Measurements from ENCODE around the gene UNK. TPM values are rescaled to one million over a fixed set of nuclear protein-coding genes. Genes with fewer than 3 reads are reported as not detected.
"Not testable (repeated sequence)": the region's sequence is repeated elsewhere in the genome, so short reads cannot be mapped to it uniquely, and the experiment has no call there.

Gene UNK
- total RNA-seq, 2 experiments from 2014 or later: 33.7 to 36.1 TPM

DNA sequence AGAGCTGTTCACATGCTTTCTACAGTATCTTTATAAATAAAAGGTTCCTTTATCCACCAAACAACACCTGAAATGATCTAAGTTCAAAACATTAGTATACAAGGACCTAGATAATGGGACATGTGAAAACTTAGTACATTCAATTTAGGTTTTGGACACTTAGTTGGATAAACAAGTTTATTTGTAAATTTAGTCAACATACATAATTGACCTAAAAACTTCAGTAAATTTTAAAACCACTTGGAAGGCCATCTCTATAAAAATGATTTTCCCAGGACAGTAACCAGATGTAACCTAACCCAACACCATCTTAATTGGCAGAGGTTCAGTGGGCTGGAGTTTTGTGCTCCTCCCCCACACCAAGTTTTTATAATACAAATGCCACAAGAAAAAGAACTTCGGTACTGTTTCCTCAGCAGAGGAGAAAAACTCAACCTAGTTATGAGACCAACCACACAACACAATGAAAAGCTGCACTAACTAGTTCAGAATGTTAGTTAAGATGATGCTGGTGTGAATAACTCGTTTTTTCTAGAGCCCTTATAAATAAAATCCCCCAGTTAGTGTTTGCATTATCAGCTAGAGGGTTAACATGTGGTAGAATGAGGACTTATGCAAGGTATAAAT, 7.2 kb upstream of the UNK start:
- DNase-seq (peak in 1 of 14 experiments; percentile 37), ATAC-seq (ENCODE audit: poor library complexity) (no peak)
- peak overlapping the region in 1 of 2 donors; percentile 17 for H3K27ac ChIP-seq (ENCODE audit: low read depth in 1 of 2, low read length in 2 of 2)
- intact Hi-C loops (cut with DNase I, micrococcal nuclease): loop anchor here in 1 of 2 experiments (5.0 kb wide), 1 partner anchor 70 kb away; no protein-coding TSS in a partner anchor
- H3K36me3 Mint-ChIP-seq (ENCODE audit: low read depth): peaks cover 54% of the 10 kb centered on the region
- CTCF ChIA-PET: interaction anchor here (1.0 to 3.5 kb wide), 5 partner anchors 12 to 70 kb away, joined by 3 to 18 read pairs (median 16); partner anchors contain the start of gene GALK1
- H3K9me3 Mint-ChIP-seq: no peaks in the 10 kb centered on the region
- H3K4me1 Mint-ChIP-seq (ENCODE audit: low read depth): peaks cover 43% of the 10 kb centered on the region
- H3K4me3 Mint-ChIP-seq: peak overlapping the region; percentile 97
- H3K27ac Mint-ChIP-seq: peak overlapping the region; percentile 72
- TF ChIP-seq, protein P1, sequence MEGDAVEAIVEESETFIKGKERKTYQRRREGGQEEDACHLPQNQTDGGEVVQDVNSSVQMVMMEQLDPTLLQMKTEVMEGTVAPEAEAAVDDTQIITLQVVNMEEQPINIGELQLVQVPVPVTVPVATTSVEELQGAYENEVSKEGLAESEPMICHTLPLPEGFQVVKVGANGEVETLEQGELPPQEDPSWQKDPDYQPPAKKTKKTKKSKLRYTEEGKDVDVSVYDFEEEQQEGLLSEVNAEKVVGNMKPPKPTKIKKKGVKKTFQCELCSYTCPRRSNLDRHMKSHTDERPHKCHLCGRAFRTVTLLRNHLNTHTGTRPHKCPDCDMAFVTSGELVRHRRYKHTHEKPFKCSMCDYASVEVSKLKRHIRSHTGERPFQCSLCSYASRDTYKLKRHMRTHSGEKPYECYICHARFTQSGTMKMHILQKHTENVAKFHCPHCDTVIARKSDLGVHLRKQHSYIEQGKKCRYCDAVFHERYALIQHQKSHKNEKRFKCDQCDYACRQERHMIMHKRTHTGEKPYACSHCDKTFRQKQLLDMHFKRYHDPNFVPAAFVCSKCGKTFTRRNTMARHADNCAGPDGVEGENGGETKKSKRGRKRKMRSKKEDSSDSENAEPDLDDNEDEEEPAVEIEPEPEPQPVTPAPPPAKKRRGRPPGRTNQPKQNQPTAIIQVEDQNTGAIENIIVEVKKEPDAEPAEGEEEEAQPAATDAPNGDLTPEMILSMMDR (IDR thresholded peaks at IDR 0.05): no peak
- no peaks in the 10 kb centered on the region for H3K27me3 ChIP-seq (ENCODE audit: control insufficient read depth in 1 of 2, insufficient read depth in 2 of 2, low read length in 2 of 2)
- peaks cover 14% of the 10 kb centered on the region for H3K4me1 ChIP-seq (ENCODE audit: insufficient read depth, low read length)
- H3K4me3 ChIP-seq (ENCODE audit: low read length): peak overlapping the region; percentile 79
- H3K27me3 Mint-ChIP-seq: peaks cover 5% of the 10 kb centered on the region
- H3K36me3 ChIP-seq (ENCODE audit: insufficient read depth, low read length): peaks cover 40% of the 10 kb centered on the region
- H3K9me3 ChIP-seq (ENCODE audit: control insufficient read depth in 1 of 2, insufficient read depth in 1 of 2, low read length in 2 of 2): no peaks in the 10 kb centered on the region
- POLR2A ChIA-PET: interaction anchor here (0.6 to 8.7 kb wide), 23 partner anchors 8 to 1008 kb away, joined by 3 to 246 read pairs (median 6); partner anchors contain the start of genes FBF1, GALK1, RECQL5 and SAP30BP

DNA sequence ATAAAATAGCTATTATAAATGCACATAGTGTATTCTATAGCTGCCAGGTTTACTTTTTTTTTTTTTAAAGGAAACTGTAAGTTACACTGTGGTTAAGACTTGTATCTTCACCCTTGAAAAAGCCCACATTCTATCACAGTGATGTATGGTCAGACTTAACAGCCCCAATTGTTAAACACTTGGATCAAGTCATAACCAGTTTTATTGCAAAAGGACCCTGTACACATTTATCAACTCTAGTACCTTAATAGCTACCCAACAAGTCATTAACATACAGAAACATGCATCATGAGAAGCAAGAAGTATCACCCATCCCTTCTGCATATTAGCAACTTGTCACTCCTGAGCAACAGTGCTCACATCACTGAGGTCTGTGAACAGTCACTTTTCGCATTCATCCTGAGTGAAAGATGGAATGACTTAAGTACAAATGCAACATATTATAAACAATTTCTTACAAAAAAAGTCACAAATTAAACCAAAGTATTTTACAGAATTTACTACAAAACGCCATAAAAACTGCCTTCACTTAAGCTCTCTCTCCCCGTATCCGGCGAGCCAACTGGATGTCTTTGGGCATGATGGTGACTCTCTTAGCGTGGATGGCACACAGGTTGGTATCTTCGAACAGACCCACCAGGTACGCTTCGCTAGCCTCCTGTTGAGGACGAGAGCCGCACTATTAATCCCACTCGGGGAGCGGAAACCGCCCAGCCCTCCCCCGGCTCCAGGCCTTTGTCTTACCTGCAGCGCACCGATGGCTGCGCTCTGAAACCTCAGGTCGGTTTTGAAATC, 6.3 kb upstream of the UNK start:
- H3K36me3 Mint-ChIP-seq (ENCODE audit: low read depth): peaks cover 54% of the 10 kb centered on the region
- peak overlapping the region; percentile 97 for H3K4me3 Mint-ChIP-seq
- Histone ChIP-seq H3K27ac (ENCODE audit: low read depth in 1 of 2, low read length in 2 of 2) (peak overlapping the region; percentile 93 to 95), H3K4me3 (ENCODE audit: low read length) (peak overlapping the region; percentile 79), H3K4me1 (ENCODE audit: insufficient read depth, low read length) (peaks cover 18% of the 10 kb centered on the region), H3K36me3 (ENCODE audit: insufficient read depth, low read length) (peaks cover 40% of the 10 kb centered on the region)
- ChIA-PET CTCF (interaction anchor here (1.0 to 3.0 kb wide), 5 partner anchors 13 to 70 kb away, joined by 3 to 18 read pairs (median 10); partner anchors contain the start of gene GALK1), POLR2A (interaction anchor here (0.6 to 8.7 kb wide), 17 partner anchors 7 to 1009 kb away, joined by 3 to 246 read pairs (median 4); partner anchors contain the start of genes FBF1, GALK1, RECQL5 and SAP30BP)
- intact Hi-C loops (cut with DNase I, micrococcal nuclease): loop anchor here in 1 of 2 experiments (2.0 to 5.0 kb wide), 2 partner anchors 13 to 69 kb away; partner anchors contain the start of gene GALK1
- not testable (repeated sequence) for H3K9me3 ChIP-seq (ENCODE audit: control insufficient read depth in 1 of 2, insufficient read depth in 1 of 2, low read length in 2 of 2); H3K27me3 Mint-ChIP-seq; H3K27me3 ChIP-seq (ENCODE audit: control insufficient read depth in 1 of 2, insufficient read depth in 2 of 2, low read length in 2 of 2); H3K9me3 Mint-ChIP-seq; ATAC-seq (ENCODE audit: poor library complexity)
- DNase-seq: peak in 3 of 14 experiments; percentile 30 to 43 (median 36)
- H3K4me1 Mint-ChIP-seq (ENCODE audit: low read depth): peaks cover 49% of the 10 kb centered on the region
- H3K27ac Mint-ChIP-seq: peak overlapping the region; percentile 72

DNA sequence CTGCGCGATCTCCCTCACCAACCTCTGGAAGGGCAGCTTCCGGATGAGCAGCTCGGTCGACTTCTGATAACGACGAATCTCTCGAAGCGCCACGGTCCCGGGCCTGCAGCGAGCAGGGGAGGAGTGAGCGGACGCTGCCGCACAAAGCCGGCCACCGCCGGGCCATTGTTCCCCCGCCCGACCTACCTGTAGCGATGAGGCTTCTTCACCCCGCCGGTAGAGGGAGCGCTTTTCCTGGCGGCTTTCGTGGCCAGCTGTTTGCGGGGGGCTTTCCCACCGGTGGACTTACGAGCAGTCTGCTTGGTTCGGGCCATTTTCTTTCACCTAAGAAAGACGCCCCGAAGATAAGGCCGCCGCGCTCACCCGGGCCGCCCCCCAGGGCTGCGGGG, 5.8 kb upstream of the UNK start:
- POLR2A ChIA-PET: interaction anchor here (0.6 to 8.7 kb wide), 13 partner anchors 6 to 263 kb away, joined by 3 to 246 read pairs (median 6); partner anchors contain the start of genes FBF1, GALK1, TRIM65 and UNK
- Histone ChIP-seq H3K27ac (ENCODE audit: low read depth in 1 of 2, low read length in 2 of 2) (peak overlapping the region; percentile 93 to 95), H3K9me3 (ENCODE audit: control insufficient read depth in 1 of 2, insufficient read depth in 1 of 2, low read length in 2 of 2) (no peaks in the 10 kb centered on the region), H3K36me3 (ENCODE audit: insufficient read depth, low read length) (peaks cover 40% of the 10 kb centered on the region), H3K4me1 (ENCODE audit: insufficient read depth, low read length) (peaks cover 21% of the 10 kb centered on the region), H3K27me3 (ENCODE audit: control insufficient read depth in 1 of 2, insufficient read depth in 2 of 2, low read length in 2 of 2) (no peaks in the 10 kb centered on the region), H3K4me3 (ENCODE audit: low read length) (peak overlapping the region; percentile 79)
- Mint-ChIP-seq H3K9me3 (no peaks in the 10 kb centered on the region), H3K4me1 (ENCODE audit: low read depth) (peaks cover 55% of the 10 kb centered on the region), H3K36me3 (ENCODE audit: low read depth) (peaks cover 54% of the 10 kb centered on the region), H3K27ac (peak overlapping the region; percentile 72), H3K27me3 (peaks cover 5% of the 10 kb centered on the region), H3K4me3 (peak overlapping the region; percentile 97)
- DNase-seq: peak in 7 of 14 experiments; percentile 36 to 92 (median 66)
- TF ChIP-seq, protein P1 (IDR thresholded peaks at IDR 0.05): peak; percentile 25
- CTCF ChIA-PET: interaction anchor here (0.6 to 3.0 kb wide), 5 partner anchors 14 to 82 kb away, joined by 3 to 17 read pairs (median 4); partner anchors contain the start of gene GALK1
- intact Hi-C loops (cut with DNase I, micrococcal nuclease): loop anchor here in 1 of 2 experiments (2.0 to 5.0 kb wide), 2 partner anchors 14 to 68 kb away; partner anchors contain the start of gene GALK1
- ATAC-seq (ENCODE audit: poor library complexity): no peak

All from CD4-positive, alpha-beta T cell (primary cell).